NCI-H146 (cell line): ENCODE results near the gene HMX2.
A peak's percentile ranks its signal among the peaks of the same experiment; 100 is the strongest.

ENCODE experiments used
- DNase-seq: peaks from one replicate; lab custom pipeline; 2025; lab: John Stamatoyannopoulos, UW

The HMX2 gene

DNA sequence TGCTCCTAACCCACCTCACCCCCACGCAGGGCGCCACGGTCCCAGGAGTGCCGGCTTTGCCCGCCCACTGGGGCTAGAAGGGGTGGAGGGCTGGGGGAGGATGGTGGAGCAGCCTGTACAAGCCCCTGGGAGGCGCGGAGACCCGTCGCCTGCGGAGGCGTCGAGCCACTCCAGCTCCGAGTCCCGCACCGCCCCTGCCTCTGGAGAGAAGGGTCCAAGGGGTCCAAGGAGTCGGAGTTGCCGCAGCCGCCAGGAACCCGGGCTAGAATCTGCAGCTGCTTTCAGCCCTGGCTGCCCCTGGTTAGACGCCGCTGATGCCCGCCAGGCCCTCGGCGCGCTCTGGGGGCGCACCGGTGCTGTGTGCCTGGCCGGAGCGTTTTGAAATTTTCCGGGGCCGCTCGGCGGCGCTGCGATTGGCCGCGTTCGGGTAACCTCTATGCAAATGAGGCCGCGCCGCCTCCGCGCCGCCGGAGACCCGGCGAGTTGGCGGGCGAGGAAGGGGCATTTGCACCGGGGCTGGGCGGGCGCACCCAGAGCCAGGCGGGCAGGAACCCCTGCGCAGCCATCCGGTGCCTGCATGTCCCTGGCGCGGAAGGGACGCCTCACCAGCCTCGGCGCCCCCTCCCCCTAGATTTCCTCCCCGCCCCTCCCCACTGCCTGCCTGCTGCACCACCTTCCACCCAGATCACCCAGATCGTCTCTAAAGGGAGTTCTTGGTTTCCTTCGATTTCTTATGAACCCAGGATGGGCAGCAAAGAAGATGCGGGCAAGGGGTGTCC lies at the start of gene HMX2:
TSS of gene HMX2 (plus strand) at position 502 of the 779 bp plus-strand sequence. CDS start at position 745, 243 bp downstream.
- DNase-seq, result peak; percentile 68

DNA sequence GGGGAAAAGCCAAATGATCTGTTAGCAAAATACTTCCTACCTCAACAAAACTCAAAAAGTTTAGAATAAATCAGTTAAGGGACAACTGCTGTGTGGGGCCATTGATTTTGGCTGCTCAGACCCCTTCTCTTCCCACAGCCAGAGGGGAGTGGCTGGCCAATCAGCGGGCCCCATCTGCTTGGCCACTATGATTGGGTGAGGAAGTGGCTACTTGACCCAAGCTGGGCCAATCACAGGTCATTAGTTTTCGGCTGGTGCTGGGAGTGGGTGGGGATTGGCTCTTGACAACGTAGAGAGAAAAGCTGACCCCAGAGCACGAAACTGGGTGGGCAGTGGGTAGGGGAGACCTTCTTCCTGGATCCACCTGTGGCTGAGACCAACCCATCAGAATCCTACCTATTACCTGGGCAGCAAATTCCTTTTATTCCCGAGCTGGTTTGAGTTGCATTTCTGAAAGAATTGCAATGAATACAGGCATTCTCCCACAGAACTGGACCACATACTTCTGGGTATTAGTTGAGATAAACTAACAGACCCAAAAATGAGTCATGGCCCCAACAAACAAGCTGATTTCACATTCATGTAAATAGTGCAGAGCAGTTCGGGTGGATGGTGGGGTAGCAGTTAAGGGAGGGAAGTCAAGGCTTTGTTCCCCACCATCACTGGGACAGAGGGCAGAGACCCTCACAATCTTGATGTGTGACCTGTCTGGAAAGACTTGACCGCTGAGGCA lies 47.7 kb upstream of the HMX2 start:
- no peak for DNase-seq

GRCh38 chr10:123101872-123102271 lies 46.1 kb upstream of the HMX2 start:
- peak; percentile 25 for DNase-seq

- peak; percentile 90 for DNase-seq
Observed at GRCh38 chr10:123102673-123103072, 45.3 kb upstream of the HMX2 start.

DNA sequence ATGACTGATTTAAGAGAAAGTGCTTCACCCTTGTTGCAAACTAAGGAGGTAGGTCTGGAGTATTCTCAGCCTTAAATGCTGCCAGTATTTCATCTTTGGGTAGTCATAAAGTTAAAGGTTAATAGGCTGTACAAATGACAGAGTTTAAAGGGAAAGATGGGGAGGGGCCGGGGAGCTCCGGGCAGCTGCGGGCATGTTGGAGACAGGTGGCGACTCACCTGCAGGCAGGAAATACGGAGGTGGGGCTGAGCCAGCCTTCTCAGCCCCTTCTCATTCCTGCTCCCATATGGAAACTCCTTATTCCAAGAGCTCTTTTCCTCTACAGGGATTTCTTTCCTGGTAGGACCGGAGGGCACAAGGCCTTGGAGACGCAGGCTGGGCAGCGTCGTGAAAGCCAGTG lies 44.0 kb upstream of the HMX2 start:
- peak; percentile 66 for DNase-seq

GRCh38 chr10:123109466-123109865 lies 38.5 kb upstream of the HMX2 start:
- DNase-seq, result no peak

DNA sequence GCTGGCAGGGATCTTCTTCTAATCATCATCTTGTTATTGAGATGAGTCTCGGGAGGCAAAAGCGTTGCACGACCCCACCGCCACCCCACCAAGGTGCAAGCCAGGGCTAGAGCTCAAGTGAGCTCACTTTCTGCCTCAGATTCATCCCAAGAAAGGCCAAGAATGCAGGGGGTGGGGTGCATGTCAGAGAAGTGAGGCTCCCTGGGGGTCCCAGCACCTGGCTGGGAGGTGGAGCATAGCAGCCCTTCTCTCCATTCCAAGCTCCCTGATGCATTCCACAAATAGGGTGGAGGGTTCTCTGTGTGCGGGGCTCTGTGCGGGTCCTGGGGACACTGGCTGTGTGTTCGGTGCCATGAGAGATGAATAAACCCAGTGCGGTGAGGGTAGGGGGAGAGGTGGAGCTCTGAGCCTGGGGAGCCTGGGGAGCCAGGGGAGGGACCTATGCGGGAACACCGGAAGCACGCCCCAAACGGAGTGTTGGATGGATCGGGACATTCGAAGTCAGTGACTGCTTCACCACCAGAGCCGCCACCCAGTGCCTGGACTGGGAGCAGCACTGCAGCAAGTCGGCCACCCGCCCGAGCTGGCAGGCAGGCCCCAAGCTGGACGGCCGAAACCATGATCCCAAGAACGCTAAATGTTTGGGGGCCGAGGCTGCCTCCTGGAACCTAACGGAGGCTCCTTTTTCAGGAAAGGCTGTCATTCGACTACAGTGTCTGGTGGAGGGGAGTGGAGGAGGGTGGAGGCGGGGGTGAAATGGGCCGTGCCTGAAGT lies 30.1 kb upstream of the HMX2 start:
- DNase-seq, result peak; percentile 62

GRCh38 chr10:123119081-123119480 lies 28.9 kb upstream of the HMX2 start:
- no peak for DNase-seq

GRCh38 chr10:123126246-123126645 lies 21.7 kb upstream of the HMX2 start:
- DNase-seq, result no peak

GRCh38 chr10:123129618-123130271 lies 18.2 kb upstream of the HMX2 start:
- DNase-seq, result no peak

DNA sequence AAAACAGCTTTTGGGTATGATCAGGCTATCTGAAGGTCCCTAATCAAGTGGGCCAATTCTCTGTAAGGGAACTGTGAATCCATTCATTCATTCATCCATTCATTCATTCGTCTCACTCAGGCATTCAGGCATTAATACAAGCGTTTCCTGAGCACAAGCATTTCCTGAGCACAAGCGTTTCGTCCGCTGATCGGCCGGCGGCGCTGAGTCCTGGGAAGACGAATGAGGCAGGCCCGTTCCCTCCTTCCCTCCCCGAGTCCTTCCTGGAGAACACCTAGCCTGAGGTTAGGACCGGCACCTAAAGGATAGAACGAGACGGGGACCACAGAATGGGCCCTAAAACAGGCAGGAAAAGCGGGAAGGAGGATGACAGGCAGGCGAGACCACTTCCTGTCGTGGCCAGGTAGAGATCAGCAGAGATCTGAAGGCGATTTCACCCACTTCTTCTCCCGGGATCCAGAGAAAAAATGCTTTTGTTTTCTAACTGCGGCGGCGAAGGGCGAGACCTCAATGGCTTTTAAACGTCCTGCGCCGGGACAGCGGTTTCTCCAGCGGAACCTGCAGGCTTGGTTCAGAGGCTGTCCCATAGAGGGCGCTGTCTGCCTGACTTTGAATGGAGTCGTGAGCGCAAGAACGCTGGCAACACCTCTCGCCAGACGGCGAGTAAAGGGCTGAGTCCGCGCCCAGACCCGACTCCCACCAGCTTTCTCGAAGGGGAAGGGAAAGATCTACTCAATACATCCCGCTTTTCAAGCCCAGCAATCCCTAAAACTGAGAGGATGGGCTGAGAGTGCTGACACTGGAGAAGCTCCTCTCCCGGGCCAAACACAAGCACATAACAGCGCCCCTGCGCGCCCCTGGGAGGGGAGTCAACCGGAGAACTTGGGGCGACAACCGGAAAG lies 15.1 kb upstream of the HMX2 start:
- DNase-seq, result peak; percentile 88

- DNase-seq, result no peak
Observed at GRCh38 chr10:123133541-123134342, 14.2 kb upstream of the HMX2 start.

DNA sequence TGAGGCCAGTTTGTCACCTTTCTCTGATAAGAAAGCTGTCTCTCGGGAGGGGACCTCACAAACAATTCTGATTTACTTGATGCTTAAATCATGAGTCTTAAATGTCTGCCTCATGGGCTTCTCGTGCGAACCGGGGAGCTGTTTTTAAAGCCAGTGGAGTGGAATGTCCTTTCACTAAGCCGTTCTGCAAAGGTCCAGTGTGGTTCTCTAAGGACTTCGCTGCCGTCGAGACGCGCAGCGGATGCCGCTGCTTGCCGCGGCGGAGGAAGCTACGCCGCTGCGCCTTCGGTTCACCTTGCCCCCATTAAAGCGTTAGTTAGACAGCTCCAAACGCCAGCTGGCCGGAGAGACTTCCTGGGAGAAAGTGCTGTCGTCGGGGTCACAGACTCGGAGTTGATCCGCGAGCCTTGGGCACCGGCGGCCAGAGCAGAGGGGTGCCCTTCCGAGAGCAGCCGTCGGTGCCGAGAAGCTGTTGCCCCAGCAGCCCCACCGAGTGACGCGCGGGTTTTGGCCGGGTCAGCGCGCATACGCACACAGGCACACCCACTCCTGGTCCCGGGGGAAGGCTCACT lies 13.5 kb upstream of the HMX2 start:
- no peak for DNase-seq

DNA sequence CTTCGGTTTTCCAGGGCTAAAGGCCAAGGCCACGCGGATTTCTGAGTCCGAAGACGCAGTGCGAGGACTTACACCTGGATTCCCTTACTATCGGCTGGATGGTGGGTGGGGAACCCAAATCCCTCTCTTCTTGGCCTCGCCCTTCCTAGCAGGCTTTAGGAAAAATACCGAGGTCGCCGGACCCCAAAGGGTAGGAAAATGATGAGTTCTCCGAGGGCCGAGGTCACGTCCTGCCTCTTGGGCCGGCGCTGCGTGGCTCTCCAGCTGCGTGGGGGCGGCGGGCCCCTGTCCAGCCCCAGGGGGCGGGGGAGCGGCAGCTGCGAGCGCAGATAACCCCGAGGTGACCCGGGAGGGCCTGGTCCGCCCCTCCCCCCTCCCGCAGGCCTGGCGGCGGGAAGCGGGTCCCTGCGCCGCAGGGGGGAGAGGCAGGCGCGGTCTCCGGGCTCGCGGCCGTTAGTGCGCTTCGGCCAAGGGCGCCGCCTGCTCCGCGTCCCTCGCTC lies 13.0 kb upstream of the HMX2 start:
- DNase-seq, result no peak

DNA sequence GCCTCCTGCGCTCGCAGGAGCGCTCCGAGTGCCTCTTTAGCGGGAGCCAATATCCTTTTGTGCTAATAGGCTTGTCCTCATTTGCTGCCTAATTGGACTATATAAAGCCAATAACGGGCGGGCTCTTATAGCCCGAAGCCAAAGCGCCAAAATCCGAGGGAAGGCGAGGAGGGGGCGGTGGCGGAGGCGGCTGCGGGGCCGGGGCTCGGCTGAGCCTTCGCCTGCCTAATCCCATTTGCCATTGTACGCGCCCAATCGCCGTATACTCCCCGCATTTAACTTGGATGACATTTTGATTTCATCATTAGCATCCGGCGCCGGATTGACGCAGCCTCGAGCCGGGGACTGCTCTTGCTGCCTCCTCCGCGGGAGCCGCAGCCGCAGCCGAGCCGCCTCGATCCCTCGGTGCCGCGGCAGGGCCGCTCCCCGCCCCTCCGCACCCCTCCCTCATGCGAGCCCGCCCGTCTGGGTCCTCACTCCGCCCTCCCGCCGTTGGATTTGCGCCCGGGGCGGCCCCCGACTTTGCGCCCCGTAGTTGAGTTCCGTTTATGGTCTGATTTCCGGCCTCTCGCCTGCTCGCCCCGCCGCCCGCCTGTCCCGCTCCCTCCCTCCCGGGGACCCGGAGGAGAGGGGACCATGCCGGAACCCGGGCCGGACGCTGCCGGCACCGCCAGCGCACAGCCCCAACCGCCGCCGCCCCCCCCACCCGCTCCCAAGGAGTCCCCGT lies 12.4 kb upstream of the HMX2 start, which contains the start of gene HMX3:
TSS of gene HMX3 (plus strand) at position 556 of the 727 bp plus-strand sequence. CDS start at position 637, 81 bp downstream.
- DNase-seq, result peak; percentile 83

- DNase-seq, result no peak
Observed at GRCh38 chr10:123136221-123136805, 11.6 kb upstream of the HMX2 start.

DNA sequence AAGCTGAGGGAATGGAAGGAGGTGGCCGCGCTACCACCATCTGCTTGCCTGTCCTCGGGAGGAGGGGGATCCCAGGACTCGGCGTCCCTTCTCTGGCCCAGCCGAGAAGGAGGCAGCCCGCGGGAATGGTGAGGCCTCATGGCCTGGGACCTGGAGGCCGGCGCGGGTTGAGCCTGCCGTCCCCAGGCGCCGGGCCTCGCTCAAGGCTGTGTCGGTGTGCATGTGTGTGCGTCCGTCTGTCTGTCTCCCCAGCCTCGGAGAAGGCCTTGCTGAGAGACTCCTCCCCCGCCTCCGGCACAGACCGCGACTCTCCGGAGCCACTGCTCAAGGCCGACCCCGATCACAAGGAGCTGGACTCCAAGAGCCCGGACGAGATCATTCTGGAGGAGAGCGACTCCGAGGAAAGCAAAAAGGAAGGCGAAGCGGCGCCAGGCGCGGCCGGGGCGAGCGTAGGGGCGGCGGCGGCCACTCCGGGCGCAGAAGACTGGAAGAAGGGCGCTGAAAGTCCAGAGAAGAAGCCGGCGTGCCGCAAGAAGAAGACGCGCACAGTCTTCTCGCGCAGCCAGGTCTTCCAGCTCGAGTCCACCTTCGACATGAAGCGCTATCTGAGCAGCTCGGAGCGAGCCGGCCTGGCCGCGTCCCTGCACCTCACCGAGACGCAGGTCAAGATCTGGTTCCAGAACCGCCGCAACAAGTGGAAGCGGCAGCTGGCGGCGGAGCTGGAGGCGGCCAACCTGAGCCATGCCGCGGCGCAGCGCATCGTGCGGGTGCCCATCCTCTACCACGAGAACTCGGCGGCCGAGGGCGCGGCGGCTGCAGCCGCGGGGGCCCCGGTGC lies 10.9 kb upstream of the HMX2 start:
- no peak for DNase-seq

DNA sequence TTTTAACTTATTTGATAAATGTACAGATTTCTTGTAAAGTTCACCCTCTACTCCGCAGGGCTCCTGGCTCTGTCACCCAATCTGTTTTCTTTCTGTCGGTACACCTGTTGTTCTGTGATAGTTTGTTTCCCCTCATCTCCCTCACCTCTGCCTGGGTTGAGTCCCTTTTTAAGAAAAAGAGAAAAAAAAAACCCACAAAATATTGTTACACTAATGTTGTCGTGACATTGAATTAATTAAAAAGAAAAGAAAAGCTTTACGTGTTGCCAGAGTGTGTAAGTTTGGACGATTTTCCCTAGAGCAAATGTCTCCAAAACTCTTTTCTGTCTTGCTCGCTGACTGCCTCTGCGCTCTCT lies 8.8 kb upstream of the HMX2 start:
- DNase-seq, result no peak
